Eye (tissue), 1 donor: Measurements from ENCODE around the gene DCLRE1C.
"Not testable (repeated sequence)": the region's sequence is repeated elsewhere in the genome, so short reads cannot be mapped to it uniquely, and the experiment has no call there.

Experiments
- DNase-seq: peaks from one replicate; pipeline ENCODE4 v3.0.0-alpha.2; 2015

The DCLRE1C gene

DNA sequence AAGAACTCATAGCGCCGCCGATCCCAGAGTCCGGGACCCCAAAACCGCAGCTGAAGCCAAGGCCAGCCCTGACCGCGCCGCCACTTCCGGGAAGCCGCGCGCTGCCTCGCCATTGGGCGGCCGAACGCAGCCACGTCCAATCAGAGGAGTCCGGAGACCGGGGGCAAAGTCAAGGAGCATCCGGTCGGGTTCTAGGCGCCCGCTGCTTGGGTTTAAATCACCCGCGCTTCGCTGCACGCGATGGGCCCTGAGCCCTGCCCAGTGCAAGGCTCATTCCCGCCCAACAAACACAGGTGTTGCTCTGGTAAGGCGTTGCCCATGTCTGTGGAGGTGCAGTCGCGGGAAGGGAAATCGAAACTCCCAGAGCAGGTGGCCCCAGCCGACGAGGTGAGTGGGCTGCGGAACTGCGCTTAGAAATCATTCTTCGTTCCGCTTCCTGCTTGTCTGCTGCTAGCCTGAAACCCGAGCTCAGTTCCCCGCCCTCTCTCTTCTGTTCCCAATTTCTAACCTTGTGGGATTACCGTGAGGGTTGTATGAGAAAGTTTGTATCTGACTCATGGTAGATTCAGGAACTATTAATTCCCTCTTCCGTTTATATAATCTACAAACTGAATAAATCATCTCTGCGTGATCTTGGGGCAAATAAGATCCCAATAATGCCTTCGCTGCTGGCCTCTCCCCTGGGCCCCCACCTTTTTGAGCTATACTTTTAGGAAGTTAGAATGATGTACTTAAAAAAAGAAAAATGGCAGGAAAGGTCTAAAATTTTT lies at the start of gene DCLRE1C:
TSS of gene DCLRE1C (minus strand) at position 96 of the 770 bp plus-strand sequence. CDS start at position 10, 86 bp downstream.
- DNase-seq = peak; percentile 96

DNA sequence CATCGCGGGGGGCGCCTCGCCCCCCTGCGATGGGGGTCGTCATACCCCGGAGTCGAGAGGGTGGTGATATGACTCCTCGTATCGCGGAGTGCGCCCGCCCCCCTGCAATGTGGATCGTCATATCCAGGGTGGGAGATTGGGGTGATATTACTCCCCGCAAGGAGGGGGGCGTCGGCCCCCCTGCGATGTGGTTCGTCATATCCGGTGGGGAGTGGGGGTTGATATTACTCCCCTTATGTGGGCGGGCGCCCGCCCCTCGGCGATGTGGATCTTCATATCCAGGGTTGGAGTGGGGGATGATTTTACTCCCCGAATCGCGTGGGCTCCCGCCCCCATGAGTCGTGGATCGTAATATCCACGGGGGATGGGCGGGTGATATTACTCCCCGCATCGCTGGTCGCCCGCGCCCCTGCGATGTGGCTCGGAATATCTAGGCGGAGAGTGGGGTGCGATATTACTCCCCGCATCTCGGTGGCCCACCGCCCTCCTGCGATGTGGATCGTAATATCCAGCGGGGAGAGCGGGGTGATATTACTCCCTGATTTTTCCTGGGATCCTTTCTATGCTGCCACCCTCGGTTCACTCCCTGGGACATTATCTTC lies 42.2 kb upstream of the DCLRE1C start:
- peak; percentile 10 for DNase-seq

GRCh38 chr10:14993500-14994455 lies 39.9 kb upstream of the DCLRE1C start:
- DNase-seq = not testable (repeated sequence)

DNA sequence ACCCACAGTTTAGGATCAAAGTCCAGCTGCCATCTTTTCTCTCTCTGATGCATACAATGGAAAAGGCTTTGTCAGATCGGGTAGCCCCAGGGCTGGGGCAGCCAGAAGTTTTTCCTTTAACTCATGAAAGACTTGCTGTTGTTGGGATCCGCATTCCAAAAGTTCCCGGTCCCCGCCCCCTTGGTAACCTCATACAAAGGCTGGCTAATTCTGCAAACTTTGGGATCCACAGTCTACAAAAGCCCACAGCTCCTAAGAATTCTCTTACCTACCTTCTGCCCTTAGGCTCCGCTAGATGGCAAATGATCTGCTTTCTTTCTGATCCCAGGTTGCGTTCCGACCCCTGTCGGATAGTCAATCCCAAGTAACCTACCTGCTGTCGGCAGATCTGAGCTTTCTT lies 38.4 kb upstream of the DCLRE1C start:
- DNase-seq = not testable (repeated sequence)

DNA sequence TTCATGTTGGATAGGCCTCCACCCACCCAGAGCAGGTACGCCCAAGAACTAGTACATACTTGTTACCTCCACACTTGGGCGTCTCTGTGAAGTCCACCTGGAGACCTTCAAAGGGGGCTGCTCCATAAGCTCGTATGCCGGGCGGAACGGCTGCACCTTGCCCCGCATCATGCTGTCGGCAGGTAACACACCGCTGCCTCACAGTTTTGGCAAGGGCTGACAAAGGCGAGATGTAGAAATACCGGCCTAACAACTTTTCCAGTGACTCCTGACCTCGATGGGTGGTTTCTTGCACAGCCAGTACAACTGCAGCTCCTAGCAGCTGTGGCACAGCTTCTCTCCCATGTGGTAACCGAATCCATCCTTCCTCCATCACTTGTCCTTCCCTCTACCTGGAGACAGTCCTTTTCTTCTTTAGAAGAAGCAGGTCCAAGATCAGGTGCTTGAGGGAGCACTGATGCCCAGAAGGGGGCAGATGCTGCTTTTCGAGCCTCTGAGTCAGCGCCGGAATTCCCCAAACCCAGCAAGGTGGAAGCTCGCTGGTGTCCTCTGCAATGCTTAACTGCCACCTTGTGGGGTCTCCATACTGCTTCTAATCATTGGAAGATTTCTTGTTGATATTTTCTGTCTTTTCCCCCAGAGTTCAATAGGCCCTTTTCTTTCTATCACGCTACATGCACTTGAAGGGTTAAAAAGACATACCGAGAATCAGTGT lies 37.3 kb upstream of the DCLRE1C start:
- DNase-seq = not testable (repeated sequence)

DNA sequence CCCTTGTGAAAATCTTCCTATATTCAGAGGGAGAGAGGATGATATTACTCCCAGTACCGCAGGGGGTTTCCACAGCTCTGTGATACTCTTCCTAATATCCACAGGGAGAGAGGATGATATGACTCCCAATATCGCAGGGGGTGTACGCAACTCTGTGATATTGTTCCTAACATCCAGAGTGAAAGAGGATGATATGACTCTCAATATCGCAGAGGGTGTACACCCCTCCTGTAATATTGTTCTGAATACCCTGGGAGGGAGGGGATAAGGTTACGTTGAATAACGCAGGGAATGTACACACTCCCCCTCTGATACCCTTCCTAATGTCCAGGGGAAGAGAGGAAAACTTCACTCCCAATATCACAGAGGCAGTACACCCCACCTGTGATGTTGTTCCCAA lies 35.7 kb upstream of the DCLRE1C start:
- DNase-seq = not testable (repeated sequence)

- DNase-seq = no peak
Observed at GRCh38 chr10:14982744-14983143, 28.8 kb upstream of the DCLRE1C start.

DNA sequence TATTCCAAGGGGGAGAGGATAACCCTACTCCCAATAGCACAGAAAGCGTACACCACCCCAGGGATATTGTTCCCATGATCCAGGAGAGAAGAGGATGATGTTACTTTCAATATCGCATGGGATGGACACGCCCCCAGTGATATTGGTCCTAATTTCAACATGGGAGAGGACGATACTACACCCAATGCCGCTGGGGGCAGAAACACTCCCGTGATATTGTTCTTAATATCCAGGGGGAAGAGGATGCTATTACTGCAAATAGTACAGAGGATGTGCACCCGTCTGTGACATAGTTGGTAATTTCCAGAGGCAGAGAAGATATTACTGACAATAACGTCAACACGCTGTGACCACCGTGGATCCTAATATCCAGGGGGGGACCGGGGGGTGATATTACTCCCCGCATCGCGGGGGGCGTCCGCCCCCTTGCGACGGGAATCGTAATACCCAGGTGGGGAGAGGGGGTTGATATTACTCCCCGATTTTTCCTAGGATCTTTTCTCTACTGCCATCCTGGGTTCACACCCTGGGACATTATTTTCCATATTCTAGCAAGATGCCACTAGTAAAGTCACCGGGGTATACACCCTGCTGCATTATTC lies 21.9 kb upstream of the DCLRE1C start:
- no peak for DNase-seq

- not testable (repeated sequence) for DNase-seq
Observed at GRCh38 chr10:14974153-14974998, 20.5 kb upstream of the DCLRE1C start.

DNA sequence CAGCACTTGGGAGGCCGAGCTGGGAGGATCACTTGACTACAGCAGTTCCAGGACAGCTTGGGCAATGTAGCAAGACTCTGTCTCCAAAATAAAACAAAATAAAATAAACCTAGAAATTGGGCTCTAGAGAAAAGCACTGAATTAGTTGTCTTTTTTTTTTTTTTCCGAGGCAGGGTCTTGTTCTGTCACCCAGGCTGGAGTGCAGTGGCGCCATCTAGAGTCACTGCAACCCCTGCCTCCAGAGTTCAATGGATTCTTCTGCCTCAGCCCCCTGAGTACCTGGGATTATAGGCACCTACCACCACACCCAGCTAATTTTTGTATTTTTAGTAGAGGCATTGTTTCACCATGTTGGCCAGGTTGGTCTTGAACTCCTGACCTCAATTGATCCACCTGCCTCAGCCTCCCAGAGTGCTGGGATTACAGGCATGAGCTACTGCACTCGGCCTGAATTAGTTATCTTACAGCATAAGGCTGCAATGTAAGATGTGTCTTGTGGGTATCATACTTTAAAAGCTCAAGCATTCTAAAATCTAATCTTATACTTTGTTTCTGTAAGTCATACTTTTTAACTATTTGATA lies 18.1 kb upstream of the DCLRE1C start:
- peak; percentile 36 for DNase-seq

DNA sequence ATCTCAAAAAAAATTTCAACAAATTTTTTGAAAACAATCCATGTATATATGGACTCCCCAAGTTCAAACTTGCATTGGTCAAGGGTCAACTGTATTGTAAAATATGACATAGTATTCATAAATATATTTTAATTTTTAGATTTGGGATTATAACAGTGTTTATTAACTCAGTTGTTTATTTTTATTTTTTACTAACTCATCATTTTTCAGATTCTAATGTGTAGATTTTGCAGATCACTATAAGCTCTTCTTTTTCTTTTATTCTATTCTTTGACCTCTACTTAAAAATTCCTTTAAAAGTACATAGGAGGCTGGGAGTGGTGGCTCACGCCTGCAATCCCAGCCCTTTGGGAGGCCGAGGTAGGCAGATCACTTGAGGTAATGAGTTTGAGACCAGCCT lies 14.0 kb upstream of the DCLRE1C start:
- DNase-seq = no peak

- DNase-seq = peak; percentile 98
Observed at GRCh38 chr10:14959221-14960057, 5.5 kb upstream of the DCLRE1C start, which contains the start of gene MEIG1. Gene MEIG1, plus strand, starts transcription at chr10:14959388. Its CDS starts 7,081 bp downstream, at chr10:14966469.

GRCh38 chr10:14958872-14959220 lies 5.0 kb upstream of the DCLRE1C start:
- no peak for DNase-seq

- DNase-seq = no peak
Observed at GRCh38 chr10:14954934-14955333, 1.0 kb upstream of the DCLRE1C start.

- DNase-seq = no peak
Observed at GRCh38 chr10:14953424-14954000, 384 bp downstream of the DCLRE1C start.

GRCh38 chr10:14952851-14953423 lies 959 bp downstream of the DCLRE1C start:
- peak; percentile 48 for DNase-seq

- no peak for DNase-seq
Observed at GRCh38 chr10:14949291-14949690, 4.6 kb downstream of the DCLRE1C start.

- no peak for DNase-seq
Observed at GRCh38 chr10:14947268-14947667, 6.6 kb downstream of the DCLRE1C start.

- no peak for DNase-seq
Observed at GRCh38 chr10:14945108-14945507, 8.8 kb downstream of the DCLRE1C start.
